H1 (cell line): ENCODE measurements around the gene PPY. TPM values are rescaled to one million over a fixed set of nuclear protein-coding genes. Genes with fewer than 3 reads are reported as not detected.

Source experiments
- CTCF ChIA-PET: fragments of 300-600 bp; sonication (Branson Sonifier 250); formaldehyde crosslinking; loops from one replicate; lab custom pipeline; 2021; ENCODE audit not compliant: partially characterized antibody; lab: Charles Lee
- POLR2A ChIA-PET: fragments of 300-600 bp; sonication (Branson Sonifier 250); formaldehyde crosslinking; loops from one replicate; lab custom pipeline; 2021; ENCODE audit warnings: inconsistent platforms; ENCODE audit not compliant: partially characterized antibody; lab: Charles Lee
- DNase-seq, 2 experiments: peaks; one replicate each; pipeline versions ENCODE4 v3.0.0 to v3.0.0-alpha.2; 2010 to 2022; ENCODE audit warnings: low spot score in 2 of 2, low read depth in 1 of 2, mixed read lengths in 1 of 2
- FAIRE-seq: peaks from 2 replicates; lab custom pipeline; 2011; peaks lifted over from hg19 to GRCh38; lab: Jason Lieb, UNC
- H2AFZ ChIP-seq: 2 replicates; pipeline ENCODE4 v1.8.1; 2012; ENCODE audit warnings: low read length, inconsistent platforms
- H2AK5ac ChIP-seq: 2 replicates; pipeline ENCODE4 v1.6.1; 2013; ENCODE audit warnings: low read depth, low read length
- H2BK120ac ChIP-seq: replicated peaks from 2 replicates; pipeline ENCODE3; 2013; ENCODE audit warnings: low read depth, low read length, inconsistent platforms
- H2BK12ac ChIP-seq: 2 replicates; pipeline ENCODE4 v1.6.1; 2013; ENCODE audit warnings: low read depth, low read length
- H2BK15ac ChIP-seq: 2 replicates; pipeline ENCODE4 v1.6.1; 2013; ENCODE audit warnings: low read length
- H2BK20ac ChIP-seq: 2 replicates; pipeline ENCODE4 v1.6.1; 2013; ENCODE audit warnings: low read length
- H2BK5ac ChIP-seq: 2 replicates; pipeline ENCODE4 v1.6.1; 2013; ENCODE audit warnings: low read depth, low read length
- H3K14ac ChIP-seq: 2 replicates; pipeline ENCODE4 v1.6.1; 2013; ENCODE audit warnings: inconsistent platforms; ENCODE audit not compliant: insufficient read length
- H3K18ac ChIP-seq: 2 replicates; pipeline ENCODE4 v1.6.1; 2013; ENCODE audit warnings: low read length; ENCODE audit errors: extremely low read depth
- H3K23ac ChIP-seq: 2 replicates; pipeline ENCODE4 v1.6.1; 2013; ENCODE audit warnings: inconsistent platforms; ENCODE audit not compliant: insufficient read length
- H3K23me2 ChIP-seq: 2 replicates; pipeline ENCODE4 v1.6.1; 2013; ENCODE audit warnings: low read depth, low read length
- H3K27ac ChIP-seq: 2 replicates; pipeline ENCODE4 v1.6.1; 2011; ENCODE audit warnings: low read depth, low read length, inconsistent platforms
- H3K27me3 ChIP-seq, 4 experiments: replicated peaks in 1 of 4; 1 replicate in 1 of 4; 2 replicates in 3 of 4; pipeline versions ENCODE4 v1.6.1 to v1.8.1; 2011 to 2013; ENCODE audit warnings: low read length in 3 of 4, mild to moderate bottlenecking in 3 of 4, inconsistent platforms in 2 of 4, mixed read lengths in 2 of 4, moderate library complexity in 1 of 4; ENCODE audit not compliant: control insufficient read depth in 3 of 4, insufficient read depth in 3 of 4; ENCODE audit errors: extremely low read depth in 1 of 4
- H3K36me3 ChIP-seq, 4 experiments: 2 replicates each; pipeline versions ENCODE4 v1.6.1 to v1.8.1; 2011 to 2013; ENCODE audit warnings: mild to moderate bottlenecking in 4 of 4, low read length in 3 of 4, moderate library complexity in 2 of 4, control low read depth in 1 of 4, inconsistent platforms in 1 of 4; ENCODE audit not compliant: insufficient read depth in 4 of 4, control insufficient read depth in 2 of 4
- H3K4ac ChIP-seq: replicated peaks from 2 replicates; pipeline ENCODE3; 2013; ENCODE audit warnings: low read length, low read depth, mixed read lengths, inconsistent platforms; ENCODE audit not compliant: insufficient read length
- H3K4me1 ChIP-seq, 4 experiments: replicated peaks in 1 of 4; 1 replicate in 1 of 4; 2 replicates in 3 of 4; pipeline versions ENCODE4 v1.6.1 to v1.8.1; 2011 to 2013; ENCODE audit warnings: low read length in 3 of 4, inconsistent platforms in 2 of 4, mixed read lengths in 1 of 4; ENCODE audit not compliant: insufficient read depth in 4 of 4, control insufficient read depth in 3 of 4
- H3K4me2 ChIP-seq, 2 experiments: 2 replicates each; pipeline versions ENCODE4 v1.6.1 to v1.8.1; 2011 to 2013; ENCODE audit warnings: low read depth in 2 of 2, low read length in 2 of 2, control low read depth in 1 of 2, inconsistent platforms in 1 of 2, mild to moderate bottlenecking in 1 of 2; ENCODE audit not compliant: insufficient read depth in 1 of 2
- H3K4me3 ChIP-seq, 4 experiments: fragments of 200-600, 300-600 bp in 1 of 4; sonication (generic), shearing (Covaris generic), sonication (Bioruptor Twin) in 1 of 4; 2 replicates each; pipeline versions ENCODE4 v1.5.1 to v1.8.1; 2011 to 2016; ENCODE audit warnings: low read length in 4 of 4, low read depth in 3 of 4, control low read depth in 2 of 4, inconsistent platforms in 2 of 4, mild to moderate bottlenecking in 2 of 4, mixed read lengths in 1 of 4, moderate library complexity in 1 of 4; ENCODE audit not compliant: insufficient read depth in 2 of 4; ENCODE audit errors: extremely low read depth in 1 of 4
- H3K56ac ChIP-seq: replicated peaks from 2 replicates; pipeline ENCODE3; 2013; ENCODE audit warnings: low read depth, mild to moderate bottlenecking, mixed read lengths, low read length, inconsistent platforms; ENCODE audit not compliant: insufficient read length
- H3K79me1 ChIP-seq: 2 replicates; pipeline ENCODE4 v1.6.1; 2013; ENCODE audit warnings: low read depth, low read length, control low read depth
- H3K79me2 ChIP-seq, 2 experiments: 2 replicates each; pipeline versions ENCODE4 v1.6.1 to v1.8.1; 2012 to 2013; ENCODE audit warnings: low read length in 2 of 2, mild to moderate bottlenecking in 2 of 2, inconsistent platforms in 1 of 2; ENCODE audit not compliant: insufficient read depth in 2 of 2, control insufficient read depth in 1 of 2
- H3K9ac ChIP-seq, 4 experiments: replicated peaks in 1 of 4; 1 replicate in 1 of 4; 2 replicates in 3 of 4; pipeline versions ENCODE4 v1.6.1 to v1.8.1; 2011 to 2013; ENCODE audit warnings: low read depth in 3 of 4, low read length in 3 of 4, control low read depth in 2 of 4, mild to moderate bottlenecking in 2 of 4, moderate library complexity in 2 of 4, inconsistent platforms in 1 of 4; ENCODE audit errors: extremely low read depth in 1 of 4
- H3K9me3 ChIP-seq, 2 experiments: 2 replicates each; pipeline versions ENCODE4 v1.6.1 to v1.8.1; 2012 to 2013; ENCODE audit warnings: mild to moderate bottlenecking in 2 of 2, moderate library complexity in 2 of 2, control low read depth in 1 of 2, inconsistent platforms in 1 of 2, low read depth in 1 of 2, low read length in 1 of 2, mixed read lengths in 1 of 2; ENCODE audit not compliant: insufficient read depth in 2 of 2
- H4K20me1 ChIP-seq, 2 experiments: replicated peaks in 1 of 2; 2 replicates each; pipeline versions ENCODE3 to v1.8.1; 2011 to 2013; ENCODE audit warnings: inconsistent platforms in 2 of 2, low read length in 2 of 2, mild to moderate bottlenecking in 1 of 2; ENCODE audit not compliant: insufficient read depth in 2 of 2, control insufficient read depth in 1 of 2
- H4K5ac ChIP-seq: 2 replicates; pipeline ENCODE4 v1.6.1; 2013; ENCODE audit warnings: low read length, low read depth, mixed read lengths, inconsistent platforms; ENCODE audit not compliant: insufficient read length
- H4K8ac ChIP-seq: 2 replicates; pipeline ENCODE4 v1.8.0; 2013; ENCODE audit warnings: mild to moderate bottlenecking, moderate library complexity, low read length, inconsistent platforms; ENCODE audit not compliant: insufficient read depth; ENCODE audit errors: extremely low read depth
- H4K91ac ChIP-seq: replicated peaks from 2 replicates; pipeline ENCODE3; 2013; ENCODE audit warnings: low read length, mixed read lengths, inconsistent platforms; ENCODE audit not compliant: insufficient read length
- BACH1 ChIP-seq: IDR thresholded peaks from 2 replicates; pipeline ENCODE4 v1.6.1; 2012; ENCODE audit warnings: low read length, improper control_type of control experiment
- CREB1 ChIP-seq: IDR thresholded peaks from 2 replicates; pipeline ENCODE4 v1.6.1; 2012; ENCODE audit warnings: inconsistent platforms
- EZH2 ChIP-seq: fragments of 200-600 bp; sonication (generic); IDR thresholded peaks from 2 replicates; pipeline ENCODE4 v1.7.1; 2012; ENCODE audit warnings: low read depth, mild to moderate bottlenecking, moderate library complexity, low read length, inconsistent platforms; ENCODE audit not compliant: severe bottlenecking
- GTF2F1 ChIP-seq: IDR thresholded peaks from 2 replicates; pipeline ENCODE4 v1.6.1; 2012; ENCODE audit warnings: low read depth, low read length, improper control_type of control experiment, borderline replicate concordance
- JUND ChIP-seq: IDR thresholded peaks from 2 replicates; pipeline ENCODE4 v1.6.1; 2011; ENCODE audit warnings: mild to moderate bottlenecking, improper control_type of control experiment, low read length
- KDM1A ChIP-seq: fragments of 200-600, 300-600 bp; sonication (generic); IDR thresholded peaks from 2 replicates; pipeline ENCODE4 v1.7.1; 2016; ENCODE audit warnings: mild to moderate bottlenecking, low read length, borderline replicate concordance
- NRF1 ChIP-seq: IDR thresholded peaks from 2 replicates; pipeline ENCODE4 v1.6.1; 2011; ENCODE audit warnings: mild to moderate bottlenecking, low read depth, low read length, improper control_type of control experiment
- RFX5 ChIP-seq: IDR thresholded peaks from 2 replicates; pipeline ENCODE4 v1.6.1; 2011; ENCODE audit warnings: low read depth, low read length, improper control_type of control experiment, borderline replicate concordance
- RNF2 ChIP-seq: fragments of 200-900, 300-1000 bp; sonication (generic); IDR thresholded peaks from 2 replicates; pipeline ENCODE4 v1.7.1; 2016; ENCODE audit warnings: borderline replicate concordance, low read depth, mild to moderate bottlenecking, antibody characterized with exemption, low read length; ENCODE audit not compliant: poor library complexity, severe bottlenecking; ENCODE audit errors: missing control alignments
- SIN3A ChIP-seq, 2 experiments: IDR thresholded peaks in 1 of 2; conservative IDR thresholded peaks in 1 of 2; 2 replicates each; pipeline ENCODE4 v1.6.1; 2011 to 2012; ENCODE audit warnings: low read length in 2 of 2, improper control_type of control experiment in 1 of 2, low read depth in 1 of 2, mild to moderate bottlenecking in 1 of 2
- SIX5 ChIP-seq: IDR thresholded peaks from 2 replicates; pipeline ENCODE4 v1.6.1; 2011; ENCODE audit warnings: mild to moderate bottlenecking, low read depth, low read length
- SP2 ChIP-seq: IDR thresholded peaks from 2 replicates; pipeline ENCODE4 v1.6.1; 2012; ENCODE audit warnings: mild to moderate bottlenecking, low read length, inconsistent platforms
- WGBS, 2 experiments: shearing (Covaris generic) in 1 of 2; methylation state at CpG; one replicate each; pipeline versions ENCODE4 v1.1.6 to v1.1.7; 2013 to 2015; ENCODE audit warnings: low lambda C conversion rate in 2 of 2, mixed read lengths in 2 of 2, inconsistent platforms in 1 of 2, low coverage in 1 of 2, missing lambda C conversion rate in 1 of 2; ENCODE audit not compliant: insufficient replicate concordance in 2 of 2, insufficient coverage in 1 of 2, insufficient read length in 1 of 2; ENCODE audit errors: extremely low coverage in 1 of 2, missing lambda C conversion rate in 1 of 2; 5-methylcytosine and 5-hydroxymethylcytosine counted together
- polyA plus RNA-seq, 7 experiments: library from polyadenylated mRNA; depleted of rRNA in 3 of 7; stranded (reverse) in 5 of 7; unstranded in 2 of 7; fragments of >200 nt in 5 of 7; fragments of 200-250 nt in 2 of 7; gene quantifications; 1 replicate in 5 of 7; 2 replicates in 1 of 7; 4 replicates in 1 of 7; pipeline versions ENCODE4 v1.2.1 to v1.2.3, GENCODE V29; 2011 to 2013; ENCODE audit warnings: missing spikeins in 2 of 7, mixed read lengths in 2 of 7
- total RNA-seq: library from RNA; stranded (reverse); fragmentation: NEBNext Ultra II Directional; extraction: Animal tissue kit (Norgen Biotek cat#: 25700); gene quantifications from 2 replicates; pipeline ENCODE4 v1.2.1, GENCODE V29; 2021
- TF ChIP-seq, protein P1 (sequence below): IDR thresholded peaks from 2 replicates; pipeline ENCODE4 v1.6.1; 2011; ENCODE audit warnings: low read depth, mild to moderate bottlenecking, low read length; ENCODE audit not compliant: insufficient read depth

The PPY gene
- total and polyA plus RNA-seq, 2 of the 8 experiments (the other 6 are each of a cell fraction or from before 2014, with no cell fraction given), result 0.26 TPM; not detected in 1

GRCh38 chr17:43913584-43913983 lies 28.7 kb downstream of the PPY start:
- ChIA-PET POLR2A (no interaction called here), CTCF (interaction anchor here (0.6 to 13.7 kb wide), 12 partner anchors 9 to 203 kb away, joined by 3 to 106 read pairs (median 4); partner anchors contain the start of gene PPY)
- FAIRE-seq (no peak), DNase-seq (no peak)
- Histone ChIP-seq H3K79me1 (no peaks in the 10 kb centered on the region), H2BK20ac (no peak overlapping the region), H4K5ac (no peak overlapping the region), H3K36me3 (no peaks in the 10 kb centered on the region; a peak in 1 of 8 replicates), H3K4me3 (no peak overlapping the region), H4K8ac (no peak overlapping the region; the same call in 1 of the 2 replicates), H3K4ac (no peak overlapping the region), H4K91ac (no peak overlapping the region), H3K23me2 (peaks cover 8% of the 10 kb centered on the region), H3K79me2 (no peaks in the 10 kb centered on the region), H4K20me1 (peaks cover 0 to 7% of the 10 kb centered on the region in 2 experiments), H3K4me2 (no peak overlapping the region), H2AK5ac (no peak overlapping the region), H3K9me3 (no peaks in the 10 kb centered on the region), H2AFZ (no peak overlapping the region), H3K9ac (no peak overlapping the region), H3K4me1 (peaks cover 4 to 8% (median 7%) of the 10 kb centered on the region in 4 experiments; a peak in 6 of 7 replicates), H2BK15ac (no peak overlapping the region), H2BK120ac (no peak overlapping the region), H3K23ac (no peak overlapping the region), H2BK5ac (no peak overlapping the region), H2BK12ac (no peak overlapping the region), H3K27me3 (peaks cover 0 to 17% (median 12%) of the 10 kb centered on the region in 4 experiments; a peak in 6 of 7 replicates), H3K18ac (no peak overlapping the region)
- WGBS, 2 experiments, result 87% methylated on average over 6 of the region's 6 CpGs; no CpG with 5 or more reads in 1 of the 2 experiments
- no peak for TF ChIP-seq NRF1
- TF ChIP-seq SIN3A (conservative IDR thresholded peaks at IDR 0.05 in 1 of 2, IDR thresholded peaks at IDR 0.05 in 1 of 2; ENCODE audit: low read depth in 1 of 2, low read length in 2 of 2), result no peak
- TF ChIP-seq RNF2, result no peak
- TF ChIP-seq CREB1, result no peak
- no peak for TF ChIP-seq EZH2
- TF ChIP-seq GTF2F1, result no peak
- TF ChIP-seq, protein P1, sequence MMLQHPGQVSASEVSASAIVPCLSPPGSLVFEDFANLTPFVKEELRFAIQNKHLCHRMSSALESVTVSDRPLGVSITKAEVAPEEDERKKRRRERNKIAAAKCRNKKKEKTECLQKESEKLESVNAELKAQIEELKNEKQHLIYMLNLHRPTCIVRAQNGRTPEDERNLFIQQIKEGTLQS, result no peak
- TF ChIP-seq SP2, result no peak
- no peak for TF ChIP-seq BACH1
- no peak for TF ChIP-seq KDM1A
- TF ChIP-seq JUND, result no peak
- no peak for TF ChIP-seq RFX5
- TF ChIP-seq SIX5, result no peak
- TF ChIP-seq, all 59 proteins: peak for 0
- H3K27ac ChIP-seq, result no peak overlapping the region
- no peak overlapping the region for H3K14ac ChIP-seq
- no peak overlapping the region for H3K56ac ChIP-seq
